ENCODE measurements around the gene SPATA4.
"Not testable (repeated sequence)": the region's sequence is repeated elsewhere in the genome, so short reads cannot be mapped to it uniquely, and the experiment has no call there.

SPATA4 gene

DNA sequence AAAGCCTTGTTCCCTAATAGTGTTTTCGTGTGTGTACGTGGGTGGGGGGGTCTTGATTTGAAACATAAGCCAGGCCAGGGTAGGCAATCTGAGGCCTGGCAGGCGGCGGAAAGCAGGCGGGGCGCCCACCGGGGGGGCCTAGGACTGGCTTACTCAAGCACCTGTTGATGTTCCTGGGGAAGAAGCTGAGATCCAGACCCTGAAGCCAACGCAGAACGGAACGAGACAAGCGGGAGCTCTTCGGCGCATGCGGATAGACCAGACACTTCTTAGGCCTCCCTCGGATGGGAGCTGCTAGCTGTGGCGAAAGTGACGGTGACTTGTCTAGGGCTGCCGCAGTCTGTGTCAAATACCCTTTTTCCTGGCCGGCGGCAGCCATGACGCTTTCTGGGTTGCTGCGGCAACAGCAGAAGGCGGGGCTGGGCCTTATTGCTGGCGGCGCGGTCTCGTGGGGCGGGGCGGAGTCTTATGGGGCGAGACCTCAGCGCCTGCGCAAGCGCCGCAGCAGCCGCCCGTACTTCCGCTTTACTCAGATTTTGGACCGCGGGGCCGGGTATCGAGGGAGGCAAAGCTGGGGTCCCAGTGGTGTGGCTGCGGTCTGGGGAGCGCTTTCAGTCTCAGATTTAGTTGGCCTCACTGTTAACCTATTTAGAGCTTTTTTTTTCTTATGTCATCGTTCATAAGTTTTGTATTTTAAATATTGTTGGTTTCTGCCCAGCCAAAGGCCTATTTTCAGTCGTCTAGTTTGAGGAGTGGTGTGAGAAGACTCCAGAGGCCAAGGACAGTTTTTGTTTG, at the start of gene SPATA4:
Gene SPATA4, minus strand, starts transcription at position 402 of the 795 bp plus-strand sequence. Its CDS starts 23 bp downstream, at position 379.
- DNase-seq: peak; percentile 95

DNA sequence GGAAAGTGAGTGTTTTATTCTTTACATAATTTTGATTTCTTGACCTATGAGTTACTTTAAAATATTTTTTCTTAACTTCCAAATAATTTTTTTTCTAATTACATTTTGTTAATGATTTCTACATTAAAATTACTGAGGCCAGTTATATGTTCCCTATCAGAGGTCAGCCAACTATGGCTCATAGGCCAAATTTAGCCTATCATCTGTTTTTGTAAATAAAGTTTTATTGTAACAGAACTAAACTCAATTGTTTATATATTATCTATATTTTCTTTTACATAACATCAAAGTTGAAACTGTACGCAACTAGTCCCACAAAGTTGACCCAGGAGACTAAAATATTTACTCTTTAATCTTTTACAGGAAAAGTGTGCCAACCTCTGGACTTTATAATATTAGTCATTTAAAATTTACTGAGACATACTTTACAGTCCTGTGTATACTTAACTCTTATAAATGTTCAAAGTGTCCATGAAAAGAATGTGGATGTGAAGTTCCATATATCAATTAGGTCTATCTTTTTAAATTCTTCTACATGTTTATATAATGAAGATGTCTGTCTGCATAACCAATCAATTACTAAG, 47.5 kb upstream of the SPATA4 start:
- DNase-seq: no peak

DNA sequence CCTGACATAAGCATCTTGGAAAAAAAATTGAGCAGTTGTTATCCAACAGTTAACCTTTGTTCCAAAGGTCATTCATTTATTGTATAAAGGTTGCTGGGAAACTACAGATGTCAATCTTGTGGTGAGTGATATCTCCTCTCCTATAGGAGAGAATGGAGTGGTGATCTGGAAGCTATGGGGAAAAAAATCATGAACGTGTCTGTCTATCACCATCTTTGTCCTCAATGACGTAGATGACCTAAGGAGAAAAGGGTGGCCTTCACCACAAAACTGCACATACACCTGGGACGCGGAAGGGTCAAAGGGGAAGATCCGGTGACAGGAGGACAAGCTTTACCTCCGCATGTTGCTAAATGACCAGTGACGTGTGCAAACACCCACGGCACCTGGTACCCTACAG, 46.3 kb upstream of the SPATA4 start:
- no peak for DNase-seq

DNA sequence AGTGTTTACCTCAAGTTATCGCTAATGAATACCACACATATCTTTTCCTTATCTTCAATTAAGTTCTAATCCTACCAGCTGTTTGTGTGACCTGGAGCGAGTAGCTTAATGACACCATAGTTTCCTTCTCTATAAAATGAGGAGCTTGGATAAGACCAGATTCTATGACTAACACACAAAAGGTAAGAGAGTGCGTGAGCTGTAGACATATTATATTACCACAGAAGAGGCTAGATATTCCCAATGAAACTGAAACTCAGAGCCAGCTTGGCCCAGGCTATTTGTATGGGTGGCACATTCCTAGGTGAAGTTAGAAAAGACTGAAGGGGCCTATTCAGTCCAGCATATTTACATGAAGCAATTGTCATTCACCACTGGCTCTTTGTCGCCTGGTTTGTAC, 43.4 kb upstream of the SPATA4 start:
- no peak for DNase-seq

DNA sequence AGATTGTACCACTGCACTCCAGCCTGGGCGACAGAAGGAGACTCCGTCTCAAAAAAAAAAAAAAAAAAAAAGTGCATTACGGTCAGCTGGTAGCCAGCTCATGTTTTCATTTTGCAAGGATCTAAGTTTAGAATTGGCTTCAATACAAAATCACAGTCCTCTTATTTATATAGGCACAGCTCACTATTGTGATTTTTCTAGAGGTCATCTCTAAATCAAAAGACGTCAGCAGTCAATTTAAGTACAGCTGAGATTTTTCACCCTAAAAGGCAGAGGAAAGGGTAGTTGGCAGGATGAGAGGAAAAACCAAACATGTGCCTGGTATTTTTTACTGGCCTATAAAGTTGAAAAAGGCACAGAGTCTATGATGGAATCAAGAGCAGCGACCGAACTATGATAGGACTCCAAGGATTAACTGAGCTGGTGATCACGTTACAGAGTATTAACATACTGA, 42.8 kb upstream of the SPATA4 start:
- no peak for DNase-seq

DNA sequence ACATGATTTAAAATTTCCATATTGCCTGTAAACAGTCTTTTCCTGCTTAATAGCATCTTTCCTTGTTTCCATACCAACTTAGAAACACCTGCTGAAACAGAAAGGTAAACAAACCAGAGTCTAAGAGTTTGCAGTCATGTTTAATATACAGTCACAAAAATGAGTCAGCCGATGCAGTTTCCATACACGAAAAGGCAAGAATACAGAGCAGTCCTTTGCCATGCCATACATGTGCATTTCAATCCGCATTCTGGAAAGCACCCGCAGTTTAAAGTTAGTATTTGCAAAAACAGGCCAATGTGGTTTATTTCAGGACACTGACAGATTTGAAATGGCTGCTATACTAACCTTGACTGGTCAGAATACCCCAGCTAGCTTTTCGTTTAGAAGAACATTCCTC, 41.6 kb upstream of the SPATA4 start:
- no peak for DNase-seq

DNA sequence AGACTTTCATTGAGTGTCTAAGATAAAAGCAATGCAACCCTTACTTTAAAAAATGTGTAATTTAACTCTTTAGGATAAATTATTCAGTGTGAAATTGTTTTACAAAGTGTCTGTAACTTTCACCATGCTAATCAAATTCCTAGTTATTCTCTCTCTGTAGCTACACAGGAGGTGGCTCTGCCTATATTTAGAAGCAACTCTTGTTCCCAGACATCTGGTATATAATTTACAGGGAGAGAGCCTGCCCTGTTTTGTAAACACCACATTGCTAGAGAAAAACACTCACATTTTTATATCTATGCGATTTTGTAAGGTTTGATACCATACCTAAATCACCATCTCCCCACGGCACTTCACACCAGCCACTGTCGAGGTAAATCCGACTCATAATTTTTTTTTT, 35.5 kb upstream of the SPATA4 start:
- DNase-seq: no peak

DNA sequence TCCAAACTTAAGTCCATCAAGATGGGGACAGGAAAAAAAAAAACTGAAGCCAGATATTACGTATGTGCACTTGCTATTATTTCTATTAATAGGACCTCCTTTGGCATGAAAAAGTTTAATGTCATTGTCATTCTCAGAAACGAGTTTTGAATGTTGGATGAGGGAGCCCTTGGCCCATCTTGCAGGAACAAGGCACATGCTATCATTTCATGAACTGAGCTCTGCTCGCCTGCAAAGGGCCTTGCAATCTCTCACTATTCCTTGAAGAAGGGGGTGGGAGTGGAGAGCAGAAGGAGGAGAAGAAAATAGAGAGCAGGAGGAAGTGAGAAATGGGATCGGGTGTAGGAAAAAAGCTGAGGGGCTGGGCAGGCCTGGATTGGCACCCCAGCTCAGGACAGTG, 34.3 kb upstream of the SPATA4 start:
- no peak for DNase-seq

DNA sequence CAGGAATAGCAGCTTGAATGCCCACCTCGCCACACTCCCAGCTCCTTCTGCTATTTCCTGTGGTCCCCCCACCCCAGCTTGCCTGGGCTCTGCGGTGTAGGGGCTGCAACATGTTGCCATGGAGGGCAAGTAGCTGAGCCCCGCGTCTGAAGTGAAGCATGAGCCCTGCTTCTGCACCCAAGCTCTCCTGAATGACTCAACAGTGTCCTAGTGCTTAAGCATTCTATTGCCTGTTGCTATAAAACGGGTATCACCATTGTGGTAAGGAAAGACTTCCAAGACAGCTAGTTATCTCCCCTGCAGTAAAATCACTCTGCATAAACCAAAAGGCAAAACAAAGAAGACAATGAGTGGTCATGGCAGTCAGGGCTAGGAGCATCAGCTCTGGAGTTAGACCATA, 31.4 kb upstream of the SPATA4 start:
- DNase-seq: no peak

DNA sequence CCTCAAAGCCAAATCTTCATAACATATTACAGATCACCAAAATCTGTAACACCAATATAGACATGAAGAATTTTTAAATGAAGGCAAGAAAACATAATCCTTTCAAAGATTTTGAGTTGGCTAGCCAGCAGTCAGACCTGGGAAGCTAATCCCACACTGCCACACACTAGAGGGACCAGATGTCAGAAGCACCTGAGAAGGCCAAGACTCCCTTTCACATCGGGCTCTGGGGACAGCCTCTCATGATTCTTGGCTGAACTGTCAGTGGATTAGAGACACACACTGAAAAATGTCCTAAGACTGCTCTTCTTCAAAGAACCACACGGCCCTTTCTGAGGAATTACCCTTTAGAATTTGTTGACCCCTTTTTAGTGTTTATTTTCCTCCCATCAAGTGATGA, 28.2 kb upstream of the SPATA4 start:
- no peak for DNase-seq

DNA sequence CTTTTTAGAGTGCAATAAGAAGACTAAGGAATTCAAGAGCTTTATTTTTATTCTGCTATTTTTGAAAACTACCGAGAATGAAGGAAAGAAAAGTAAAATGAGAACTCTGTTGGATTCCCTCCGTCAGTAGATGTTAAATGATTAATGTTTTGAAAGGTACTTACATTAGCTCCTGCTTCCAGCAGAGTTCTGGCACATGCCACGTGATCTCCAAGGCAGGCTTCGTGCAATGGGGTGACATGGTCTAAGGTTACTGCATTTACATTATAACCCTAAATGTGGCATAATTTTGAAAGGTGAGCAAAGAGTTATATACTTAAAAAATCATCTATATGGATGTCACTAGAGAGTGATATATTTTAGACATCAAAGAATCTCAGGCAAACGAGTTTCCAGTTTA, 26.8 kb upstream of the SPATA4 start:
- no peak for DNase-seq

DNA sequence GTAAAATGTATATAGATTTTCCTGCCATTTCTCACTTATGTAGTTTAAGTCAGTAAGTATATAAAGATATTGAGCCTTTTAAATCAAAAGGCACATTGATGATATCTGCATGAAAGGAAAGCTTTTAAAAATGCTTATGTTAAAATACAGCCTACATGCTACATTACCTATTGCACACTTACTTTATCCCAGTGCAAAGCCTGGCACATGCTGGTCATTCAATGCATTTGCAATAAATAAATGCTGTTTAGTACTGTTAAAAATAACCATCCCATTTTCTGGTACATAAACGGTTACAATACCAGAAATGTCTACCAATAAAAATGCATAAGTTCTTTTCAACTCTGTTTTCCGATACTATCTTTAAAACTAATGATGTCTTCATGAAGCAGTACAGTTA, 22.1 kb upstream of the SPATA4 start:
- no peak for DNase-seq

DNA sequence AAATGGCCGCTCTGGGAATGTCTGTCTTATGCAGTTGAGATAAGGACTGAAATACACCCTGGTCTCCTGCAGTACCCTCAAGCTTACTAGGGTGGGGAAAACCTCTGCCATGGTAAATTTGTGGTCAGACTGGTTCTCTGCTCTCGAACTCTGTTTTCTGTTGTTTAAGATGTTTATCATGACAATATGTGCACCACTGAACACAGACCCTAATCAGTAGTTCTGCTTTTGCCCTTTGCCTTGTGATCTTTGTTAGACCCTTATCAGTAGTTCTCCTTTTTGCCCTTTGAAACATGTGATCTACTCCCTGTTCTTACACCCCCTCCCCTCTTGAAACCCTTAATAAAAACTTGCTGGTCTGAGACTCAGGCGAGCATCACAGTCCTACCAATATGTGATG, 17.0 kb upstream of the SPATA4 start:
- DNase-seq: not testable (repeated sequence)

DNA sequence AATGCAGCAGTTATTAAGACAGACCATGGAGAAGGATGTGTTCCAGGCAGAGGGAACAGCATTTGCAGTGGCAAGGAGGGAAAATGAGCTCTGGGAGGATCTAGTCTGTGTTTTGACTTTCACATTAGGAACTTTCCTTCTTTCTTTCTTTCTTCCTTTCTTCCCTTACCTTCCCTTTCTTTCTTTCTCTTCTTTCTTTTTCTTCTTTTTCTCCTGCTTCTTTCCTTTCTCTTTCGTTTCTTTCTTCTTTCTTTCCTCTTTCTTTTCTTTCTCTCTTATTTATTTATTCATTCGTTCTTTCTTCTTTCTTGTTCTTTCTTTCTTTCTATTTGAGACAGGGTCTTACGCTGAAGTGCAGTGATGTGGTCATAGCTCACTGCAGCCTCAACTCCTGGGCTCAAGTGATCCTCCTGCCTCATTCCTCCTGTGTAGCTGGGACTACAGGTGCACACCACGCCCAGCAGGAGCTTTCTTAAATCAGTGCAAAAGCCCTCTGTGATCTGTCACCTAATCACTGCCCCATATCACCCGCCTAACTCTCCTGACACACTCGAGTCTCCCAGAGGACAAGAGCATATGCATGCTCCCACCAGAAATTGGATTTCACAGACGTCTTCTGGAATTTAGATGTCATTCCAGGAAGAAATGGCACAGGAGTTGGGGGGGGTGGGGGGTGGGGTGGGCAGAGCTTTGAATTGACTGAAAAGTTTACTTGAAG, 15.4 kb upstream of the SPATA4 start:
- no peak for DNase-seq

DNA sequence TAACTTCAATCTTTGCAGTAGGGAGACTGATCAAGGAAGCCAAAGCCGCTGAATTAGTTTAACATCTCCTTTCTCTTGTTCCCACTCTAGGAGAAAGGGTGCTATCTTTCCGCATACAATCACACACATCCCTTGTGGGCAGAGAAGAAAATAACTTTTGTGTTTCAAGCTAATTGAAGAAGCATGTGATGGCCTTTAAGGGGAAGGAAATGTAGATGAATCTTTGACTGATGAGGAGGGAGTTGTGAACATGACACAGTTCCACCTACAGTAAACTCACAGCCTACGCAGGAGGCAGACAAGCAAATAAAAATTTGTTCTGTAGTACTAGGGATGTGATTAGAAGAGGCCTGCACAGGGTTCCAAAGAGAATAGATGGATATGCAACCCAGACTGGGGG, 14.7 kb upstream of the SPATA4 start:
- no peak for DNase-seq

DNA sequence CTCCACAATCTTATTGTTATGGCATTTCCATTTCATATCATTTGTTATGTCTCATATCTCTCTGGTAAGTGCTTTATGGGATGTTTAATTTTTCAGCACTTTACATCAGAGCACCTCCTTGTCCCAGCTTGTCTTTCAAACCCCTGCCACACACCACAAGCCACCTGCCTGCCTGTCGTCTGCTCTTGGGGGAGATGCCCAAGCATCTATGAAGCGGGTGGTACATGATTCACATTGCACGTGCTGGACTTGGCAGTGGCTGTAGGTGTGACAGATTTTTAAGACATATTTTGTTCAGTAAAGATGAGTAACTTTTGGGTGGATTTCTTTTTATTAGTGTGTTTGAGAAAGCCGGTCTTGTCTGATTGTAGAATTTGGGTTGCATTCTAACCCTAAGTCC, 14.2 kb upstream of the SPATA4 start:
- DNase-seq: no peak

DNA sequence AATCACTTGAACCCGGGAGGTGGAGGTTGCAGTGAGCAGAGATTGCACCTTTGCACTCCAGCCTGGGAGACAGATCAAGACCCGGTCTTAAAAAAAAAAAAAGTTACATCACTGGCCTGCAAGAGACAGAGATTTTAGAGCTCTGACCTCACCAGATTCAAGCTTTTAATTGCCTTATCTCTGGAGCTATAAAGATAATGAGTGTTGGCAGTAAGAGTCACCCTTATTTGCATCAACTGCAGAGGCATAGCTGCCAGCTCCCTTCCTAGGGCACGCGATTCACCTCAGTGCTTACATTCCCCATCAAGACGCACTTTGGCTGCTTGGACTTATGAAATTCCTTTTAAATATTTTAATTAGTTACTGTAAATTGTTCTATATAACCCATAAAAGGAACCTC, 12.5 kb upstream of the SPATA4 start:
- no peak for DNase-seq

DNA sequence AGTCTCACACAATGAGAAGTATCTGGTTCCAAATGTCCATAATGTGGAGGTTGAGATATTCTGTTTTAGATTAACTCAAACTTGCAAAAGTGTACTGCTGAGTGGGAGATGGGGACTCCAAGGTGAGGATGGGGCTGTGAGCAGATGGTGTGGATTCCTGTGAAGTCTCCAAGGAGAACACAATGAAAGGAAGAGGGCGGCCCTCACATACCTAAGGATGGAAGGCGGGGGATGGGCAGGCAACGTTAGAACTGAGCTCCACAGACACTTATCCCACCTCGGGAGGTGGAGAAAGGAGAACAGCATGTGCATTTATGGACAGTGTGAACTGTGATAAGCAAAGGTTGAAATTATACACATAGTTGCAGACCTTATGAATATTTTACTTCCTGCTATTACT, 9.9 kb upstream of the SPATA4 start:
- DNase-seq: no peak

DNA sequence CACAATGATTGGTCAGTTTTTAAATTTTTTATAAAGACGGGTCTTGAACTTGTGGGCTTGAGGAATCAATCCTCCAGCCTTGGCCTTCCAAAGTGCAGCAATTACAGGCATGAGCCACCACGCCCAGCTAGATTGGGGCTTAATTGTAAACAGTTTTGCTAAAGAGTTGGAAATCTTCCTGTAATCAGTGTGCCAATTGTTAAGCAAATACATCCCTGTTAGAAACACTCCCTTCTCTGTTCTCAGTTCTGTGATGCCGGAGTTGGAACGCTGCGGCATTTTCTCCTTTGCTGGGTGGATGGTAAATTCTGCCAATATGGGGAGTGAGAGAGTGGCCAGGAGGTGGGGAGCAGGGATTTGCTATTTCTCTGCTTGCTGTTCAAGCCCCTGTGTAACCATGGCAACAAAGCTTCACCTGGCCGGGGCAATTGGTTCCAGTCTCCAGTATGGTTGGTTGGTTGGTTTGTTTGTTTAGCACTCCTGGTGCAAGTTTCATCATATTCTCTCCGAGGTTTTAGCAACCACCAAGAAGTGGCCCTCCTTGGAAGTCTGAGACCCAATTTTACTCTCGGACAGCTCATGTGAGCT, 3.0 kb upstream of the SPATA4 start:
- no peak for DNase-seq

DNA sequence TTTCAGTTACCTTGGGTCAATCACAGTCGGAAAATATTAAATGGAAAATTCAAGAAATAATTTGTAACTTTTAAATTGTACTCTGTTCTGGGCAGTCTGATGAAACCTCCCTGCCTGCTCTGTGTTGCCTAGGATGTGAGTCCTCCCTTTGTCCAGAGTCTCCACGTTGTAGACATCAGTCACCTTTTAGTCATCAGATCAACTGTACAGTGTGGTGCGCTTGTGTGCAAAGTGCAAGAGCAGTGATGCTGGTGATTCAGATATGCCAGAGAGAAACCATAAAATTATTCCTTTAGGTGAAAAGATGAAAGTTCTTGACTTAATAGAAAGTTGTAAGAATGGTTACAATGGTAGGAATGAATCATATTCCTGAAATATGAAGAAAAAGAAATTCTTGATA, 1.4 kb downstream of the SPATA4 start:
- DNase-seq: no peak

DNA sequence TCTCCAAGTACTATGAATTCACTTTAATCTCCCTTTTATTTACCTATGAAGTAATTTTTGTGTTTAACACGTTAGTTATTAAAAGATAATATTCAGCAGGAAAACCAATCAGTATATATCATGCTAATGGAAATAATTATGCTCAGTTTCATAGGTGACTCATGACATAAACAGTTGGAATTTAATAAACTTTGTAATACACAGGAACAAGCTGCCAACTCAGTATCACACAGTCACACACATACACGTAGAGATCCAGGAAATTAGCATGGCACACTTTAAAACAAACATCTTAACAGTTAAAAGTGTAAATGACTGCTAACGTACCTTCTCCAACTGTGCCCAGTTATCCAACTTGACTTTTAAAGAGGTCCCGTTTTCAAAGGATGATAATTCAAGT, 2.3 kb downstream of the SPATA4 start:
- DNase-seq: no peak

DNA sequence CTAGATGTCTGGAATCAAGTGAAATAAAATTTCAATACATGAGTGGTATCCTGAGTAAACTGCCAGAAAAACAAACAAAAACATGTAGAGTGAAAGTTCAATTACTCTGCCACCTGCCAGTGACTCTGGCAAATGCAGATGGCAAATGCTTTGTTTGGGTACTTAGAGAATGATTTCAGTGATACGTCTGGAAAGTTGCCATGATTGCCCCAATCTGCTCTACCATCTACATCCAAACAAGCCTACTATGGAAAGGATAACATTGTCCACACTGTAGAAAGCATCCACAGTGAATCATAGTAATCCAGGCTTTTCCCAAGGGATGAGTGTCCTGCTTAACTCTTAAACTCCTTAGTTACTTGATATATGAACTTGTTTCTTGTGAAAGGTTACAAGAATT, 3.4 kb downstream of the SPATA4 start:
- no peak for DNase-seq

DNA sequence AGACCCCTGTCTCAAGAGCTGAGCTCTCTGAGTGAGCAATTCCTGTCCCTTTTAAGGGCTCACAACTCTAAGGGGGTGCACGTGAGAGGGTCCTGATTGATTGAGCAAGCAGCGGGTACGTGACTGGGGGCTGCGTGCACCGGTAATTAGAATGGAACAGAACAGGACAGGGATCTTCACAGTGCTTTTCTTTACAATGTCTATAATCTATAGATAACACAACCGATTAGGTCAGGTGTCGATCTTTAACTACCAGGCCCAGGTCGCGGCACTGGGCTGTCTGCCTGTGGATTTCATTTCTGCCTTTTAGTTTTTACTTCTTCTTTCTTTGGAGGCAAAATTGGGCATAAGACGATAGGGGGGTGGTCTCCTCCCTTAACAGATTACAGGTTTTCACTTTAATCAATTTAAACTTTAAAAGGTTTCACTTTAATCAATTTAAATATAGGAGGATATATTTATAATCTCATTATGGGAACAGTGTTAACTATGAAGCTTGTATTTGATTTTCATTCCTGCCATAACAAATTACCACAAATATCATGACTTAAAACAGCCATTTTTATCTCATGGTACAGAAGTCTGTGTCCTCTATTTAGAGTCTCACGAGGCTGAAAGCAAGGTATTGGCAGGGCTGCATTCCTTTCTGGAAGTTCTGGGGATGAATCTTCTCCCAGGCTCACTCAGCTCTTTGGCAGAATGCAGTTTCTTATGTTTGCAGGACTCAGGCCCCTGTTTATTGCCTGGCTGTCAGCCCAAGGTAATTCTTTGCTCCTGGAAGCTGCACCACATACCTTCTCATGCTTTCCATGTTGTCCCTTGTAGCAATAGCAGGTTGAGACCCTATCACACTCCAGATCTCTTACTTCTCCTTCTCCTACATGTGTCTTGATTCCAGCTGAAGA, 5.2 kb downstream of the SPATA4 start:
- DNase-seq: no peak

All from activated CD8-positive, alpha-beta memory T cell treated with anti-CD3 and anti-CD28 coated beads, Interleukin-2, amount 50 U/mL, for 48 hours (primary cell).